Ovary (tissue), 3 donors: Measurements from ENCODE around the gene GOLIM4.

Experiments used
- CTCF ChIP-seq, 3 donors: fragments of 450-650 bp in 2 of 3; fragments of 200-600 bp in 1 of 3; IDR thresholded peaks; one replicate each; pipeline versions ENCODE4 v1.5.1 to v1.8.0; 2016 to 2022; ENCODE audit warnings: antibody characterized with exemption in 3 of 3, mild to moderate bottlenecking in 1 of 3
- EP300 ChIP-seq: sonication (generic); formaldehyde crosslinking; IDR thresholded peaks from one replicate; pipeline ENCODE4 v1.6.1; 2017; ENCODE audit warnings: antibody characterized with exemption
- POLR2A ChIP-seq: fragments of 450-650 bp; IDR thresholded peaks from one replicate; pipeline ENCODE4 v1.6.1; 2017; ENCODE audit warnings: antibody characterized with exemption, mild to moderate bottlenecking, moderate library complexity
- donor health status: DM: no; HTN: no; CAD: no.

GRCh38 chr3:167967257-167968036, 128.3 kb downstream of the GOLIM4 start:
- TF ChIP-seq CTCF (IDR thresholded peaks at IDR 0.05), result no peak
- no peak for TF ChIP-seq EP300
- TF ChIP-seq POLR2A, result no peak
